AG04450 (cell line): ENCODE results near the gene MED23. TPM values are rescaled to one million over a fixed set of nuclear protein-coding genes. Genes with fewer than 3 reads are reported as not detected.

Source experiments
- CTCF ChIA-PET: fragments of 300-600, 350-600 bp; formaldehyde crosslinking; extraction: SDS; loops from one replicate; lab custom pipeline; 2022; ENCODE audit warnings: antibody characterized with exemption, inconsistent platforms; lab: Charles Lee
- POLR2A ChIA-PET: fragments of 350-600 bp; formaldehyde crosslinking; extraction: SDS; loops from one replicate; lab custom pipeline; 2021; ENCODE audit warnings: antibody characterized with exemption, inconsistent platforms; lab: Yijun Ruan, JAX
- DNase-seq: peaks from one replicate; pipeline ENCODE4 v3.0.0-alpha.2; 2011; ENCODE audit warnings: low read depth, low spot score
- H3K27ac ChIP-seq: one replicate; pipeline ENCODE4 v1.5.1; 2012; ENCODE audit warnings: low read depth, low read length, control low read depth
- H3K27me3 ChIP-seq: one replicate; pipeline ENCODE4 v1.6.0; 2012; ENCODE audit warnings: low read length; ENCODE audit not compliant: control insufficient read depth, insufficient read depth
- H3K4me3 ChIP-seq: 2 replicates; pipeline ENCODE4 v1.5.1; 2011; ENCODE audit warnings: mild to moderate bottlenecking, low read depth, low read length, control low read depth
- H3K9me3 ChIP-seq: 2 replicates; pipeline ENCODE4 v1.5.1; 2012; ENCODE audit warnings: low read length; ENCODE audit not compliant: control insufficient read depth, insufficient read depth
- CTCF ChIP-seq: IDR thresholded peaks from 2 replicates; pipeline ENCODE4 v1.5.1; 2011; ENCODE audit warnings: low read depth, low read length, control low read depth, inconsistent platforms
- polyA plus RNA-seq: library from polyadenylated mRNA; depleted of rRNA; stranded (reverse); fragments of >200 nt; gene quantifications from 2 replicates; pipeline ENCODE4 v1.2.3, GENCODE V29; 2011

The MED23 gene
- polyA plus RNA-seq, 1 experiment, result 40.1 TPM

GRCh38 chr6:131628726-131629125 lies 684 bp upstream of the MED23 start:
- no peak overlapping the region for H3K27ac ChIP-seq
- peaks cover 3% of the 10 kb centered on the region for H3K27me3 ChIP-seq
- no peaks in the 10 kb centered on the region for H3K9me3 ChIP-seq
- ChIA-PET CTCF (interaction anchor here (0.5 to 3.8 kb wide), 38 partner anchors 9 to 1170 kb away, joined by 3 to 61 read pairs (median 6); partner anchors contain the start of genes ENPP3 and SLC18B1), POLR2A (interaction anchor here (0.6 to 1.5 kb wide), 4 partner anchors 9 to 726 kb away, joined by 3 to 8 read pairs (median 6); no protein-coding TSS in a partner anchor)
- no peak for DNase-seq
- TF ChIP-seq CTCF, result no peak
- H3K4me3 ChIP-seq, result no peak overlapping the region

- no peak for TF ChIP-seq CTCF
- CTCF ChIA-PET, result interaction anchor here (1.0 to 2.0 kb wide), 2 partner anchors 10 to 13 kb away, joined by 3 to 4 read pairs; partner anchors contain the start of gene MED23
- no peak for DNase-seq
- H3K4me3 ChIP-seq, result no peak overlapping the region
- no peaks in the 10 kb centered on the region for H3K9me3 ChIP-seq
- no peaks in the 10 kb centered on the region for H3K27me3 ChIP-seq
- POLR2A ChIA-PET, result no interaction called here
- H3K27ac ChIP-seq, result no peak overlapping the region
Observed at GRCh38 chr6:131615275-131615674, 12.8 kb downstream of the MED23 start.

- ChIA-PET CTCF (interaction anchor here (0.9 to 3.8 kb wide), 3 partner anchors 12 to 666 kb away, joined by 3 to 42 read pairs (median 4); partner anchors contain the start of gene MED23), POLR2A (no interaction called here)
Observed at GRCh38 chr6:131613296-131613925, 14.6 kb downstream of the MED23 start.

GRCh38 chr6:131602781-131603312 lies 25.2 kb downstream of the MED23 start:
- no peaks in the 10 kb centered on the region for H3K9me3 ChIP-seq
- no peaks in the 10 kb centered on the region for H3K27me3 ChIP-seq
- H3K4me3 ChIP-seq, result no peak overlapping the region
- no peak overlapping the region for H3K27ac ChIP-seq
- DNase-seq, result peak; percentile 84
- TF ChIP-seq CTCF, result no peak
- ChIA-PET CTCF (interaction anchor here (0.6 to 6.5 kb wide), 4 partner anchors 11 to 695 kb away, joined by 3 to 59 read pairs (median 4); partner anchors contain the start of gene MED23), POLR2A (interaction anchor here (0.9 kb wide), 1 partner anchor 12 kb away, joined by 3 read pairs; no protein-coding TSS in a partner anchor)

More at GRCh38 chr6:131613296-131613925, 14.6 kb downstream of the MED23 start:
- H3K27ac ChIP-seq, result no peak overlapping the region
- DNase-seq, result no peak
- no peaks in the 10 kb centered on the region for H3K27me3 ChIP-seq
- no peak for TF ChIP-seq CTCF
- no peaks in the 10 kb centered on the region for H3K9me3 ChIP-seq
- H3K4me3 ChIP-seq, result no peak overlapping the region

GRCh38 chr6:131600716-131601115 lies 27.3 kb downstream of the MED23 start:
- no peak for TF ChIP-seq CTCF
- ChIA-PET CTCF (interaction anchor here (0.6 to 6.5 kb wide), 2 partner anchors 27 to 1069 kb away, joined by 3 to 59 read pairs; partner anchors contain the start of gene MED23), POLR2A (no interaction called here)
- H3K4me3 ChIP-seq, result no peak overlapping the region
- H3K9me3 ChIP-seq, result no peaks in the 10 kb centered on the region
- H3K27ac ChIP-seq, result no peak overlapping the region
- DNase-seq, result no peak
- no peaks in the 10 kb centered on the region for H3K27me3 ChIP-seq
